ENCODE data around the gene MAP2K4. TPM values are rescaled to one million over a fixed set of nuclear protein-coding genes. Genes with fewer than 3 reads are reported as not detected.

MAP2K4 gene
- total RNA-seq (2014; rRNA removed; shearing (Covaris generic)), result 11.5 and 17.2 TPM in 2 replicates

GRCh38 chr17:12020642-12021622 lies at the start of gene MAP2K4:
Gene MAP2K4 (plus strand): TSS chr17:12020877. CDS start chr17:12020887, 10 bp downstream.

GRCh38 chr17:11997147-11997971 lies 23.3 kb upstream of the MAP2K4 start, which contains the start of gene ZNF18:
Gene ZNF18 (minus strand): TSS chr17:11997475. CDS start chr17:11992829, 4,646 bp downstream.

Small RNA genes lying within 50 kb of the gene (small RNA-seq; reads per million reads assigned to genes)
- gene MIR744 (2.2 reads per million, percentile 75 among the genes with 10 or more reads in this experiment), gene RNU11-2P (not detected)

Other genes with a start within 250 kb of the MAP2K4 start
- 2.6 and 7.2 TPM in 2 replicates for gene ZNF18, start 23.4 kb upstream of the MAP2K4 start, total RNA-seq (2014; rRNA removed; shearing (Covaris generic))